Heart right ventricle (tissue), 16 donors: ENCODE results near the gene MS4A2. TPM values are rescaled to one million over a fixed set of nuclear protein-coding genes. Genes with fewer than 3 reads are reported as not detected.
"Not testable (repeated sequence)": the region's sequence is repeated elsewhere in the genome, so short reads cannot be mapped to it uniquely, and the experiment has no call there.

ENCODE experiments used
- ATAC-seq, 8 donors: fragments of 200-7000 bp; cut with Tn5 transposase; one replicate each; pipeline ENCODE4 v1.9.1; 2020; ENCODE audit warnings: mild to moderate bottlenecking in 8 of 8, moderate library complexity in 8 of 8, moderate number of reproducible peaks in 1 of 8
- DNase-seq, 2 donors: peaks; one replicate each; pipeline ENCODE4 v3.0.0-alpha.2; 2020
- H3K27ac ChIP-seq, 10 donors: fragments of 200-600 bp; sonication (generic) in 2 of 10; one replicate each; pipeline versions ENCODE4 v1.5.0 to v1.8.0; 2020 to 2022; ENCODE audit warnings: mild to moderate bottlenecking in 3 of 10
- H3K27me3 ChIP-seq, 7 donors: fragments of 200-600 bp; one replicate each; pipeline ENCODE4 v1.8.0; 2021 to 2022; ENCODE audit warnings: mild to moderate bottlenecking in 2 of 7
- H3K36me3 ChIP-seq, 9 donors: fragments of 200-600 bp; sonication (generic) in 1 of 9; one replicate each; pipeline versions ENCODE4 v1.5.0 to v1.8.0; 2020 to 2022; ENCODE audit warnings: mild to moderate bottlenecking in 2 of 9
- H3K4me1 ChIP-seq, 9 donors: fragments of 200-600 bp; sonication (generic) in 1 of 9; one replicate each; pipeline versions ENCODE4 v1.5.0 to v1.8.0; 2020 to 2022; ENCODE audit warnings: mild to moderate bottlenecking in 4 of 9
- H3K4me3 ChIP-seq, 10 donors: fragments of 200-600 bp; sonication (generic) in 2 of 10; one replicate each; pipeline versions ENCODE4 v1.5.0 to v1.8.0; 2020 to 2022; ENCODE audit warnings: mild to moderate bottlenecking in 7 of 10, moderate library complexity in 2 of 10
- H3K9me3 ChIP-seq, 11 donors: fragments of 200-600 bp in 10 of 11; sonication (generic) in 2 of 11; one replicate each; pipeline versions ENCODE4 v1.5.0 to v1.8.0; 2013 to 2022; ENCODE audit warnings: mild to moderate bottlenecking in 2 of 11, control low read depth in 1 of 11, moderate library complexity in 1 of 11
- CTCF ChIP-seq, 9 donors: fragments of 200-600 bp; sonication (generic) in 2 of 9; IDR thresholded peaks; one replicate each; pipeline versions ENCODE4 v1.5.0 to v1.8.0; 2021 to 2022; ENCODE audit warnings: antibody characterized with exemption in 9 of 9, mild to moderate bottlenecking in 5 of 9, moderate library complexity in 1 of 9
- WGBS, 2 donors: extraction: QIAGEN DNeasy Blood & Tissue Kit; methylation state at CpG; one replicate each; pipeline ENCODE4 v1.1.7; 2013; ENCODE audit warnings: inconsistent platforms in 1 of 2; 5-methylcytosine and 5-hydroxymethylcytosine counted together
- intact Hi-C, 10 donors: fragments of 100-400 bp; cut with DNase I; formaldehyde crosslinking; loops; one replicate each; pipeline versions ENCODE4 v1.11.1 to v1.14.2; 2022
- polyA plus RNA-seq, 2 donors: library from polyadenylated mRNA; stranded (reverse); fragments of 200-250 nt; gene quantifications; one replicate each; pipeline ENCODE4 v1.2.3, GENCODE V29; 2013
- total RNA-seq, 10 donors: library from RNA; stranded (reverse); fragmentation: NEBNext Ultra II Directional in 3 of 10; extraction: Animal tissue kit (Norgen Biotek cat#: 25700) in 3 of 10; gene quantifications; one replicate each; pipeline versions ENCODE4 v1.2.1 to v1.2.4, GENCODE V29; 2021 to 2023
- donor health status: Arrhythmogenic right ventricular cardiomyopathy.
- donor health status: ischemic (EF 13 %, LVEDD 7.1; RV severe dilation, severe dysfunction).
- donor health status: healthy with polysubstance abuse.
- donor health status: DM: no; HTN: yes; CAD: no.
- donor health status: DM: no; HTN: no; CAD: no.
- donor health status: ischemic (EF 25% LVEDD 6.9; RV normal size, moderate dysfunction).
- donor health status: ischemic (EF 25% LVEDD 5.7; RV mildly dilated, moderate dysfunction).
- donor health status: healthy.
- donor health status: DM: yes; HTN: yes; CAD: no.
- donor health status: Ischemic cardiomyopathy.
- donor health status: ischemic (EF 35%, LVEDD 5.7; RV mildly dilated, moderate dysfunction).
- donor health status: nonischemic (EF 11% LVEDD 7.7; RV severe dilation, severe dysfunction).
- donor health status: DM: yes; HTN: yes; CAD: no.
- donor health status: PGD.
- donor health status: ischemic (EF 29% LVEDD 5.4; RV normal size, mild dysfunction).
- donor health status: nonischemic (EF 23%, LVEDD 6.1; RV moderate dilation, normal function).

MS4A2 gene
- total and polyA plus RNA-seq, 12 donors, result 0.06 to 0.79 (median 0.43) TPM; not detected in 4

GRCh38 chr11:60095477-60096120 is 7.1 kb downstream of the MS4A2 start:
- no peaks in the 10 kb centered on the region for H3K9me3 ChIP-seq
- no peaks in the 10 kb centered on the region for H3K27me3 ChIP-seq
- intact Hi-C loops, result no loop called here
- H3K36me3 ChIP-seq, result no peaks in the 10 kb centered on the region
- no peaks in the 10 kb centered on the region for H3K4me1 ChIP-seq
- WGBS, 2 donors, result 64 to 70% methylated on average over 4 of the region's 4 CpGs
- H3K27ac ChIP-seq, result no peak overlapping the region
- ATAC-seq, result no peak
- no peak for DNase-seq
- TF ChIP-seq CTCF (IDR thresholded peaks at IDR 0.05), result no peak
- H3K4me3 ChIP-seq, result no peak overlapping the region

- no peaks in the 10 kb centered on the region for H3K4me1 ChIP-seq
- no peaks in the 10 kb centered on the region for H3K27me3 ChIP-seq
- ATAC-seq, result no peak
- no peaks in the 10 kb centered on the region for H3K9me3 ChIP-seq
- TF ChIP-seq CTCF (IDR thresholded peaks at IDR 0.05), result no peak
- WGBS, 2 donors, result 84 to 93% methylated on average over 1 of the region's 1 CpG
- no peaks in the 10 kb centered on the region for H3K36me3 ChIP-seq
- intact Hi-C loops, result no loop called here
- no peak overlapping the region for H3K27ac ChIP-seq
- no peak for DNase-seq
- no peak overlapping the region for H3K4me3 ChIP-seq
Measured at GRCh38 chr11:60097189-60097588, 8.7 kb downstream of the MS4A2 start.

GRCh38 chr11:60098508-60098907 is 10.0 kb downstream of the MS4A2 start:
- ATAC-seq (no peak), DNase-seq (no peak)
- intact Hi-C loops, result no loop called here
- TF ChIP-seq CTCF (IDR thresholded peaks at IDR 0.05), result no peak
- no peaks in the 10 kb centered on the region for H3K9me3 ChIP-seq
- no peaks in the 10 kb centered on the region for H3K4me1 ChIP-seq
- no peak overlapping the region for H3K4me3 ChIP-seq
- no peaks in the 10 kb centered on the region for H3K36me3 ChIP-seq
- no peaks in the 10 kb centered on the region for H3K27me3 ChIP-seq
- no peak overlapping the region for H3K27ac ChIP-seq

- Histone ChIP-seq H3K4me1 (no peaks in the 10 kb centered on the region), H3K27me3 (no peaks in the 10 kb centered on the region), H3K4me3 (no peak overlapping the region), H3K9me3 (no peaks in the 10 kb centered on the region), H3K27ac (no peak overlapping the region), H3K36me3 (no peaks in the 10 kb centered on the region)
- DNase-seq (no peak), ATAC-seq (no peak)
- 64 to 80% methylated on average over 1 of the region's 1 CpG for WGBS, 2 donors
- TF ChIP-seq CTCF (IDR thresholded peaks at IDR 0.05), result no peak
- intact Hi-C loops, result no loop called here
Measured at GRCh38 chr11:60100516-60100915, 12.1 kb downstream of the MS4A2 start.

- DNase-seq, H3K27me3 ChIP-seq, H3K36me3 ChIP-seq, H3K4me3 ChIP-seq, ATAC-seq, intact Hi-C loops, H3K27ac ChIP-seq, H3K9me3 ChIP-seq, H3K4me1 ChIP-seq: not testable (repeated sequence)
- WGBS, 2 donors, result 85 to 93% methylated on average over 11 of the region's 11 CpGs
Measured at GRCh38 chr11:60101368-60101767, 12.9 kb downstream of the MS4A2 start.

GRCh38 chr11:60104471-60105115 is 16.1 kb downstream of the MS4A2 start:
- H3K4me1 ChIP-seq, H3K9me3 ChIP-seq, intact Hi-C loops, DNase-seq, H3K27me3 ChIP-seq, H3K27ac ChIP-seq, ATAC-seq, H3K4me3 ChIP-seq, H3K36me3 ChIP-seq: not testable (repeated sequence)
- 45 to 60% methylated on average over 8 of the region's 8 CpGs for WGBS, 2 donors

- WGBS, 2 donors, result 83 to 89% methylated on average over 5 of the region's 5 CpGs
- H3K4me3 ChIP-seq, DNase-seq, H3K27ac ChIP-seq, H3K27me3 ChIP-seq, H3K36me3 ChIP-seq, intact Hi-C loops, ATAC-seq, H3K9me3 ChIP-seq, H3K4me1 ChIP-seq: not testable (repeated sequence)
Measured at GRCh38 chr11:60108631-60109030, 20.2 kb downstream of the MS4A2 start.
